Fibroblast of pulmonary artery (primary cell): Measurements from ENCODE around the gene COQ3.
A peak's percentile ranks its signal among the peaks of the same experiment; 100 is the strongest.

Experiments
- DNase-seq: peaks from one replicate; pipeline ENCODE4 v3.0.0-alpha.2; 2010; ENCODE audit warnings: low read depth
- H3K4me3 ChIP-seq: replicated peaks from 2 replicates; pipeline ENCODE4 v1.5.1; 2011; ENCODE audit warnings: low read depth, mild to moderate bottlenecking, control low read depth, low read length, moderate library complexity
- CTCF ChIP-seq: IDR thresholded peaks from 2 replicates; pipeline ENCODE4 v1.5.1; 2011; ENCODE audit warnings: mild to moderate bottlenecking, control low read depth, low read length, inconsistent platforms; ENCODE audit errors: missing control alignments

COQ3 gene

GRCh38 chr6:99425647-99426450 is 31.9 kb upstream of the COQ3 start:
- DNase-seq, result peak; percentile 82
- H3K4me3 ChIP-seq, result peak overlapping the region; percentile 99
- TF ChIP-seq CTCF, result peak; percentile 39

- peak; percentile 100 for DNase-seq
- TF ChIP-seq CTCF, result no peak
- peak within 1 kb of the TSS; percentile 99 for H3K4me3 ChIP-seq
These were observed 31.0 kb upstream of the COQ3 start, which contains the start of gene PNISR for GRCh38 chr6:99424761-99425646. PNISR (minus strand) TSS chr6:99425308; CDS start chr6:99414659, 10,649 bp downstream.

- TF ChIP-seq CTCF, result no peak
- peak overlapping the region; percentile 99 for H3K4me3 ChIP-seq
- no peak for DNase-seq
These were observed 30.0 kb upstream of the COQ3 start for GRCh38 chr6:99424022-99424421.

- no peak for DNase-seq
- H3K4me3 ChIP-seq, result no peak overlapping the region
- TF ChIP-seq CTCF, result no peak
These were observed 28.9 kb upstream of the COQ3 start for GRCh38 chr6:99422912-99423311.

GRCh38 chr6:99416892-99417767 is 23.1 kb upstream of the COQ3 start:
- H3K4me3 ChIP-seq, result no peak overlapping the region
- no peak for TF ChIP-seq CTCF
- DNase-seq, result no peak

GRCh38 chr6:99416226-99416625 is 22.2 kb upstream of the COQ3 start:
- H3K4me3 ChIP-seq, result no peak overlapping the region
- no peak for DNase-seq
- no peak for TF ChIP-seq CTCF
